CD4-positive, alpha-beta T cell treated with Interleukin-6 for 4 hours (primary cell): ENCODE data around the gene NUFIP2.
"Not testable (repeated sequence)": the region's sequence is repeated elsewhere in the genome, so short reads cannot be mapped to it uniquely, and the experiment has no call there.

Source experiments
- DNase-seq: peaks from one replicate; pipeline ENCODE4 v3.0.0-alpha.2; 2020; ENCODE audit warnings: mixed read lengths

The NUFIP2 gene

GRCh38 chr17:29238133-29238850, 55.7 kb downstream of the NUFIP2 start:
- DNase-seq, result no peak

- no peak for DNase-seq
Measured at GRCh38 chr17:29237476-29238132, 56.3 kb downstream of the NUFIP2 start.

- no peak for DNase-seq
Measured at GRCh38 chr17:29235904-29236303, 58.0 kb downstream of the NUFIP2 start.

- DNase-seq, result not testable (repeated sequence)
Measured at GRCh38 chr17:29234972-29235371, 59.0 kb downstream of the NUFIP2 start.

- no peak for DNase-seq
Measured at GRCh38 chr17:29233301-29233700, 60.6 kb downstream of the NUFIP2 start.

GRCh38 chr17:29225396-29225795, 68.6 kb downstream of the NUFIP2 start:
- no peak for DNase-seq

- DNase-seq, result not testable (repeated sequence)
Measured at GRCh38 chr17:29221338-29221737, 72.6 kb downstream of the NUFIP2 start.

- peak; percentile 80 for DNase-seq
Measured at GRCh38 chr17:29219378-29220047, 74.4 kb downstream of the NUFIP2 start.

GRCh38 chr17:29216856-29217255, 77.1 kb downstream of the NUFIP2 start:
- DNase-seq, result no peak

- DNase-seq, result no peak
Measured at GRCh38 chr17:29216181-29216580, 77.8 kb downstream of the NUFIP2 start.

- DNase-seq, result no peak
Measured at GRCh38 chr17:29215717-29216116, 78.2 kb downstream of the NUFIP2 start.

GRCh38 chr17:29215174-29215573, 78.8 kb downstream of the NUFIP2 start:
- DNase-seq, result no peak

- DNase-seq, result no peak
Measured at GRCh38 chr17:29214215-29215146, 79.5 kb downstream of the NUFIP2 start.

- DNase-seq, result no peak
Measured at GRCh38 chr17:29212681-29213121, 81.2 kb downstream of the NUFIP2 start.

GRCh38 chr17:29212094-29212631, 81.8 kb downstream of the NUFIP2 start:
- DNase-seq, result no peak

- DNase-seq, result no peak
Measured at GRCh38 chr17:29210879-29211278, 83.1 kb downstream of the NUFIP2 start.

- DNase-seq, result no peak
Measured at GRCh38 chr17:29209073-29209472, 84.9 kb downstream of the NUFIP2 start.

- no peak for DNase-seq
Measured at GRCh38 chr17:29207975-29208374, 86.0 kb downstream of the NUFIP2 start.
